Thyroid gland (tissue), 4 donors: ENCODE results near the gene MCOLN2.

Experiments used
- POLR2A ChIP-seq, 2 donors: fragments of 450-650 bp; IDR thresholded peaks; one replicate each; pipeline ENCODE4 v1.6.1; 2017; ENCODE audit warnings: antibody characterized with exemption in 2 of 2, mild to moderate bottlenecking in 2 of 2, moderate library complexity in 1 of 2
- TF ChIP-seq, protein P1 (sequence below), 6 experiments: fragments of 200-600 bp in 3 of 6; fragments of 450-650 bp in 3 of 6; sonication (generic) in 3 of 6; IDR thresholded peaks; one replicate each; pipeline ENCODE4 v1.5.1; 2016 to 2019; ENCODE audit warnings: antibody characterized with exemption in 6 of 6, mild to moderate bottlenecking in 2 of 6, inconsistent platforms in 1 of 6, moderate library complexity in 1 of 6

DNA sequence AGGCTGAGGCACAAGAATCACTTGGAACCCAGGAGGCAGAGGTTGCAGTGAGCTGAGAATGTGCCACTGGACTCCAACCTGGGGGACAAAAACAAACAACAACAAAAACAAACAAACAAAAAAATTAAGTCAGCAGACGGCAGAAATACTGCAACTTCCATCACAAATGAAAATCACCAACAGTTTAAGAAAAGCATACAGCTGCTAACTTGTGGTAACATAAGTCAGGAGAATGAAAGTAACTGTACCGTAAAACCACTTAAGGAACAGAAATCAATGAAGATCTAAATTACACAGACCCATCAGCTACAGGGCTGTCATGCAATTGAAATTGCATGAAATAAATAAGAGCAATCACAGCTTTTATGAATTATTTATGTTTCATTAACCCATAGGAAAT lies 25.0 kb downstream of the MCOLN2 start:
- TF ChIP-seq, protein P1, sequence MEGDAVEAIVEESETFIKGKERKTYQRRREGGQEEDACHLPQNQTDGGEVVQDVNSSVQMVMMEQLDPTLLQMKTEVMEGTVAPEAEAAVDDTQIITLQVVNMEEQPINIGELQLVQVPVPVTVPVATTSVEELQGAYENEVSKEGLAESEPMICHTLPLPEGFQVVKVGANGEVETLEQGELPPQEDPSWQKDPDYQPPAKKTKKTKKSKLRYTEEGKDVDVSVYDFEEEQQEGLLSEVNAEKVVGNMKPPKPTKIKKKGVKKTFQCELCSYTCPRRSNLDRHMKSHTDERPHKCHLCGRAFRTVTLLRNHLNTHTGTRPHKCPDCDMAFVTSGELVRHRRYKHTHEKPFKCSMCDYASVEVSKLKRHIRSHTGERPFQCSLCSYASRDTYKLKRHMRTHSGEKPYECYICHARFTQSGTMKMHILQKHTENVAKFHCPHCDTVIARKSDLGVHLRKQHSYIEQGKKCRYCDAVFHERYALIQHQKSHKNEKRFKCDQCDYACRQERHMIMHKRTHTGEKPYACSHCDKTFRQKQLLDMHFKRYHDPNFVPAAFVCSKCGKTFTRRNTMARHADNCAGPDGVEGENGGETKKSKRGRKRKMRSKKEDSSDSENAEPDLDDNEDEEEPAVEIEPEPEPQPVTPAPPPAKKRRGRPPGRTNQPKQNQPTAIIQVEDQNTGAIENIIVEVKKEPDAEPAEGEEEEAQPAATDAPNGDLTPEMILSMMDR (IDR thresholded peaks at IDR 0.05): no peak
- no peak for TF ChIP-seq POLR2A (IDR thresholded peaks at IDR 0.05)
